Measurements from ENCODE around the gene PKIG. TPM values are rescaled to one million over a fixed set of nuclear protein-coding genes. Genes with fewer than 3 reads are reported as not detected.

PKIG gene
- total and polyA plus RNA-seq, 7 donors, result 43.9 to 511 (median 348) TPM

DNA sequence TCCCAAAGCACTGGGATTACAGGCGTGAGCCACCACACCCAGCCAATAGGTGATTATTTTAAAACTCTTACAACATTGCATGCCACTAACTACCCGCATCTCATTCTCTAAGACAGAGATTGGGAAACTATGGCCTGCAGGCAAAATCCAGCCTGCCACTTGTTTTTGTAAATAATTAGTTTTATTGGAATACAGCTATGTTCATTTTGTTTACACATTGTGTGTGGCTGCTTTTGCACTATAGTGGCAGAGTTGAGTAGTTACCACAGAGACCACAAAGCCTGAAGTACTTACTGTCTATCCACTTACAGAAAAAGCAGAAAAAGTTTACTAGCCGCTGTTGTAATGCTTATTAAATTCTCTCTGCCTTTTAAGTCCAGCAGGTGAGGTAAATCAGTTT lies 16.4 kb upstream of the PKIG start:
- no peak for DNase-seq
- intact Hi-C loops (cut with DNase I), result no loop called here
- H3K4me1 ChIP-seq, result peaks cover 0 to 63% (median 48%) of the 10 kb centered on the region in 4 donors
- H3K27ac ChIP-seq, result peak overlapping the region; percentile 16 to 95 (median 84)
- no peaks in the 10 kb centered on the region for H3K27me3 ChIP-seq
- no peaks in the 10 kb centered on the region for H3K36me3 ChIP-seq
- H3K9me3 ChIP-seq, result no peaks in the 10 kb centered on the region
- TF ChIP-seq POLR2AphosphoS5 (IDR thresholded peaks at IDR 0.05) (no peak), POLR2A (IDR thresholded peaks at IDR 0.05) (no peak), EP300 (IDR thresholded peaks at IDR 0.05) (no peak)
- TF ChIP-seq, protein P1, sequence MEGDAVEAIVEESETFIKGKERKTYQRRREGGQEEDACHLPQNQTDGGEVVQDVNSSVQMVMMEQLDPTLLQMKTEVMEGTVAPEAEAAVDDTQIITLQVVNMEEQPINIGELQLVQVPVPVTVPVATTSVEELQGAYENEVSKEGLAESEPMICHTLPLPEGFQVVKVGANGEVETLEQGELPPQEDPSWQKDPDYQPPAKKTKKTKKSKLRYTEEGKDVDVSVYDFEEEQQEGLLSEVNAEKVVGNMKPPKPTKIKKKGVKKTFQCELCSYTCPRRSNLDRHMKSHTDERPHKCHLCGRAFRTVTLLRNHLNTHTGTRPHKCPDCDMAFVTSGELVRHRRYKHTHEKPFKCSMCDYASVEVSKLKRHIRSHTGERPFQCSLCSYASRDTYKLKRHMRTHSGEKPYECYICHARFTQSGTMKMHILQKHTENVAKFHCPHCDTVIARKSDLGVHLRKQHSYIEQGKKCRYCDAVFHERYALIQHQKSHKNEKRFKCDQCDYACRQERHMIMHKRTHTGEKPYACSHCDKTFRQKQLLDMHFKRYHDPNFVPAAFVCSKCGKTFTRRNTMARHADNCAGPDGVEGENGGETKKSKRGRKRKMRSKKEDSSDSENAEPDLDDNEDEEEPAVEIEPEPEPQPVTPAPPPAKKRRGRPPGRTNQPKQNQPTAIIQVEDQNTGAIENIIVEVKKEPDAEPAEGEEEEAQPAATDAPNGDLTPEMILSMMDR (IDR thresholded peaks at IDR 0.05), result no peak
- 75 to 85% methylated on average over 3 of the region's 3 CpGs for WGBS, 2 donors
- peak overlapping the region in 2 of 4 donors; percentile 29 to 50 for H3K4me3 ChIP-seq

DNA sequence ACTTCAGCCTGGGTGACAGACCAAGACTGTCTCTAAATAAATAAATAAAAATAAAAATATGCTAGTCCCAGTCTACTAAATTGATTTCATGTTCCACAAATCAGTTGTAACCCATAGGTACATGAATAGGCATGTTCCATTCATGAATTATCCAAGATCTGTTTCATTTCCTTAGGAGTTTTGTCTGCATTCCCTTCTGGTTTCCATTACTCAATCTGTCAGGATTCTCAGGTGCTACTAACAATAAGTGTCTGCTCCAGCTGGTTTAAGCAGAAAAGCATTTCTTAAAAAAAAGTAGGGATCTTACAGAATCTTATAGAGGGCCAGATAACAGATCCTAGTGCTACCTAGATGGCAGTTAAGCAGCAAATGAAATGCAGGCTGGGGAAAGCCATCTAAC lies 15.6 kb upstream of the PKIG start:
- Histone ChIP-seq H3K27ac (peak overlapping the region; percentile 74 to 95 (median 84)), H3K9me3 (no peaks in the 10 kb centered on the region), H3K4me1 (peaks cover 0 to 71% (median 55%) of the 10 kb centered on the region in 4 donors), H3K27me3 (no peaks in the 10 kb centered on the region), H3K4me3 (peak overlapping the region in 1 of 4 donors; percentile 19), H3K36me3 (no peaks in the 10 kb centered on the region)
- TF ChIP-seq POLR2AphosphoS5 (IDR thresholded peaks at IDR 0.05) (peak in 2 of 4 donors; percentile 33 to 39), EP300 (IDR thresholded peaks at IDR 0.05) (no peak), POLR2A (IDR thresholded peaks at IDR 0.05) (no peak)
- TF ChIP-seq, protein P1 (IDR thresholded peaks at IDR 0.05), result no peak
- intact Hi-C loops (cut with DNase I), result no loop called here
- DNase-seq, result no peak

DNA sequence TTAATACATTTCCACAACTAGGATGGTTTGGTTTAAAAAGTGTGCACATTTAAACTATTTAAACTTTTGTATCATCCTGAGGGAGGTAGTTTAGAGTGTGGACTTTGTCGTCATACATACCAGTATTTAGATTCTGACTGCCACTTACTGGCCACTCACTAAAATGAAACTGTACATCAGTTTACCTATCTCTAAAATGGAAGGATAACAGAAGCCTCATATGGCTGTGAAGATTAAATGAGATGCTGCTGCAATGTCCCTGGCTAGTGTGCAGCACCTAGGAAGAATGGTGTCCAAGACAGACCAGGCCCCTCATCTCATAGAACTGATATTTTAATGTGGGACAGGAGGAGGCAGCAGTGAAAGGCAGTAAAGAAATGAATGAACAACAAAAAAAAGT lies 12.0 kb upstream of the PKIG start:
- 96 to 97% methylated on average over 1 of the region's 1 CpG for WGBS, 2 donors
- intact Hi-C loops (cut with DNase I), result loop anchor here (5.0 kb wide), 1 partner anchor 37 kb away; no protein-coding TSS in a partner anchor
- peaks cover 0 to 80% (median 78%) of the 10 kb centered on the region in 4 donors for H3K4me1 ChIP-seq

DNA sequence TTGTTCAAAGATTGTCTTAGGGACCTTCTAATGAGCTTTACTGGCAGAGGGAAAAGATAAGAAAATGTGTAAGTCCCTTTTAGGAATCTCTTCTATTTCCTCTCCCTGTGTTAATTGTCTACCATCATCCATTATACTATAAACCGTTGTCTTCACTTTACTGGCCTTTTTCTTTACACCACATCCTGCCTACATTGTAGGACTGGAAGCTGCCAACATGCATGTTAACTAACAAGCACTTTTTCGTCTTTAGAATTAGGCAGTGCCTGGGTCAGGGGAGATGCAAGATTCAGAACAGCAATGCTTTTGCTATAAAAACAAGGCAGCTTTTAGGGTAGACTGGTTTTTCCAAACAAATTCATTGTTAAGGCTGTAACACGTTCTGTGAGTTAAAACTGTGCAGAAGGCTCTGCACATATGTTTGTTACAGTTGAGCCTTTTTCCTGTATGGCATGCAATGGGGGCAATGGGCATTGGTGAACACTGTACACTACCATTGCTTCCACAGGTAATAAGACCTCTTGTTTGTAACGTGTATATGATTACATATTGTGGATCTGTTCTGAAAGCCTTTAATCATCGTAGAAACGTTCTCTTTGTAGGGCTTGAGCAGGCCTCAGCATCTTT lies 10.9 kb upstream of the PKIG start:
- no peaks in the 10 kb centered on the region for H3K27me3 ChIP-seq
- WGBS, 2 donors, result 62 to 72% methylated on average over 6 of the region's 6 CpGs
- no peaks in the 10 kb centered on the region for H3K36me3 ChIP-seq
- TF ChIP-seq EP300 (IDR thresholded peaks at IDR 0.05) (no peak), POLR2AphosphoS5 (IDR thresholded peaks at IDR 0.05) (no peak), POLR2A (IDR thresholded peaks at IDR 0.05) (no peak)
- TF ChIP-seq, protein P1 (IDR thresholded peaks at IDR 0.05), result no peak
- peak overlapping the region; percentile 81 to 95 (median 92) for H3K27ac ChIP-seq
- no peak overlapping the region for H3K4me3 ChIP-seq
- peaks cover 0 to 83% (median 79%) of the 10 kb centered on the region in 4 donors for H3K4me1 ChIP-seq
- H3K9me3 ChIP-seq, result no peaks in the 10 kb centered on the region
- DNase-seq, result no peak
- intact Hi-C loops (cut with DNase I), result loop anchor here (5.0 kb wide), 1 partner anchor 36 kb away; no protein-coding TSS in a partner anchor

More for the DNA sequence above, 12.0 kb upstream of the PKIG start:
- Histone ChIP-seq H3K27ac (peak overlapping the region; percentile 81 to 95 (median 92)), H3K36me3 (no peaks in the 10 kb centered on the region), H3K27me3 (no peaks in the 10 kb centered on the region), H3K9me3 (no peaks in the 10 kb centered on the region), H3K4me3 (no peak overlapping the region)
- DNase-seq, result no peak
- TF ChIP-seq, protein P1 (IDR thresholded peaks at IDR 0.05), result no peak
- TF ChIP-seq EP300 (IDR thresholded peaks at IDR 0.05) (no peak), POLR2A (IDR thresholded peaks at IDR 0.05) (no peak), POLR2AphosphoS5 (IDR thresholded peaks at IDR 0.05) (no peak)

Data from sigmoid colon (tissue), 7 donors.